ENCODE measurements around the gene MRFAP1. TPM values are rescaled to one million over a fixed set of nuclear protein-coding genes. Genes with fewer than 3 reads are reported as not detected.
A peak's percentile ranks its signal among the peaks of the same experiment; 100 is the strongest.

MRFAP1 gene
- total and polyA plus RNA-seq, 8 donors = 70.2 to 178 (median 108) TPM

GRCh38 chr4:6614701-6615230 is 25.7 kb upstream of the MRFAP1 start:
- ATAC-seq = no peak
- no peaks in the 10 kb centered on the region for H3K4me1 ChIP-seq
- no peak overlapping the region for H3K27ac ChIP-seq
- WGBS, 2 donors = 87 to 88% methylated on average over 11 of the region's 11 CpGs
- DNase-seq = peak in 1 of 6 donors; percentile 34
- no peak for FAIRE-seq
- no peaks in the 10 kb centered on the region for H3K27me3 ChIP-seq
- H3K9me3 ChIP-seq = no peaks in the 10 kb centered on the region
- H3K4me3 ChIP-seq = no peak overlapping the region
- intact Hi-C loops (cut with DNase I) = no loop called here
- H3K36me3 ChIP-seq = peaks cover 0 to 35% (median 8%) of the 10 kb centered on the region in 3 donors
- TF ChIP-seq CTCF (IDR thresholded peaks at IDR 0.05) = no peak

GRCh38 chr4:6616087-6616995 is 24.1 kb upstream of the MRFAP1 start:
- H3K27me3 ChIP-seq = no peaks in the 10 kb centered on the region
- TF ChIP-seq CTCF (IDR thresholded peaks at IDR 0.05) = no peak
- DNase-seq (peak in 1 of 6 donors; percentile 16), FAIRE-seq (no peak), ATAC-seq (no peak)
- intact Hi-C loops (cut with DNase I) = no loop called here
- WGBS, 2 donors = 93 to 95% methylated on average over 18 of the region's 18 CpGs
- no peak overlapping the region for H3K27ac ChIP-seq
- no peak overlapping the region for H3K4me3 ChIP-seq
- H3K9me3 ChIP-seq = no peaks in the 10 kb centered on the region
- peaks cover 0 to 24% (median 6%) of the 10 kb centered on the region in 3 donors for H3K36me3 ChIP-seq
- H3K4me1 ChIP-seq = no peaks in the 10 kb centered on the region

- Histone ChIP-seq H3K27me3 (no peaks in the 10 kb centered on the region), H3K4me3 (no peak overlapping the region), H3K36me3 (peaks cover 0 to 18% (median 6%) of the 10 kb centered on the region in 3 donors), H3K9me3 (no peaks in the 10 kb centered on the region), H3K27ac (no peak overlapping the region), H3K4me1 (no peaks in the 10 kb centered on the region)
- FAIRE-seq (no peak), ATAC-seq (no peak), DNase-seq (peak in 1 of 6 donors; percentile 24)
- intact Hi-C loops (cut with DNase I) = no loop called here
- WGBS, 2 donors = 95 to 98% methylated on average over 10 of the region's 10 CpGs
- no peak for TF ChIP-seq CTCF (IDR thresholded peaks at IDR 0.05)
Observed at GRCh38 chr4:6617246-6617645, 23.2 kb upstream of the MRFAP1 start.

GRCh38 chr4:6618386-6619115 is 21.9 kb upstream of the MRFAP1 start:
- Histone ChIP-seq H3K4me1 (no peaks in the 10 kb centered on the region), H3K9me3 (no peaks in the 10 kb centered on the region), H3K27ac (no peak overlapping the region), H3K36me3 (peaks cover 0 to 18% (median 6%) of the 10 kb centered on the region in 3 donors), H3K27me3 (no peaks in the 10 kb centered on the region), H3K4me3 (no peak overlapping the region)
- TF ChIP-seq CTCF (IDR thresholded peaks at IDR 0.05) = no peak
- no peak for FAIRE-seq
- intact Hi-C loops (cut with DNase I) = no loop called here
- 88 to 90% methylated on average over 19 of the region's 19 CpGs for whole genome bisulfite sequencing, 2 donors
- ATAC-seq = no peak
- DNase-seq = peak in 1 of 6 donors; percentile 41

Data from pancreas (tissue), 10 donors.